Vagina (tissue), 2 donors: ENCODE data around the gene PAX1. TPM values are rescaled to one million over a fixed set of nuclear protein-coding genes. Genes with fewer than 3 reads are reported as not detected.

Experiments used
- DNase-seq, 2 donors: peaks; one replicate each; pipeline ENCODE4 v3.0.0-alpha.2; 2017; ENCODE audit errors: extremely low spot score in 2 of 2
- H3K27ac ChIP-seq: fragments of 200-600 bp; sonication (generic); one replicate; pipeline ENCODE4 v1.5.1; 2019
- H3K27me3 ChIP-seq: fragments of 200-600 bp; sonication (generic); one replicate; pipeline ENCODE4 v1.5.1; 2019
- H3K36me3 ChIP-seq, 2 donors: fragments of 200-600 bp; sonication (generic); one replicate each; pipeline ENCODE4 v1.5.1; 2017 to 2019
- H3K4me1 ChIP-seq: fragments of 200-600 bp; sonication (generic); one replicate; pipeline ENCODE4 v1.5.1; 2019
- H3K4me3 ChIP-seq, 2 donors: fragments of 200-600 bp; sonication (generic); 1 replicate in 1 of 2; 2 replicates in 1 of 2; pipeline ENCODE4 v1.5.1; 2016 to 2019
- H3K9me3 ChIP-seq: fragments of 200-600 bp; sonication (generic); one replicate; pipeline ENCODE4 v1.5.1; 2019
- POLR2A ChIP-seq, 2 donors: fragments of 450-650 bp; IDR thresholded peaks; one replicate each; pipeline ENCODE4 v1.6.1; 2017; ENCODE audit warnings: antibody characterized with exemption in 2 of 2, mild to moderate bottlenecking in 2 of 2, moderate library complexity in 2 of 2
- POLR2AphosphoS5 ChIP-seq, 2 donors: sonication (generic); formaldehyde crosslinking; IDR thresholded peaks; one replicate each; pipeline ENCODE4 v1.9.0; 2017; ENCODE audit warnings: antibody characterized with exemption in 2 of 2, mild to moderate bottlenecking in 2 of 2, low read depth in 1 of 2; ENCODE audit not compliant: insufficient read depth in 1 of 2
- intact Hi-C: fragments of 100-400 bp; cut with DNase I; formaldehyde crosslinking; loops from one replicate; pipeline ENCODE4 v1.15.1; 2023
- total RNA-seq: library from RNA; depleted of rRNA; stranded (reverse); fragments of >200 nt; gene quantifications from one replicate; pipeline ENCODE4 v1.2.3, GENCODE V29; 2016
- TF ChIP-seq, protein P1 (sequence below), 3 experiments: fragments of 450-650 bp in 2 of 3; fragments of 200-600 bp in 1 of 3; sonication (generic) in 1 of 3; IDR thresholded peaks; one replicate each; pipeline ENCODE4 v1.5.1; 2017 to 2019; ENCODE audit warnings: antibody characterized with exemption in 3 of 3, mild to moderate bottlenecking in 2 of 3, moderate library complexity in 2 of 3

The PAX1 gene
- total RNA-seq, 1 donor from 2014 or later, result not detected

DNA sequence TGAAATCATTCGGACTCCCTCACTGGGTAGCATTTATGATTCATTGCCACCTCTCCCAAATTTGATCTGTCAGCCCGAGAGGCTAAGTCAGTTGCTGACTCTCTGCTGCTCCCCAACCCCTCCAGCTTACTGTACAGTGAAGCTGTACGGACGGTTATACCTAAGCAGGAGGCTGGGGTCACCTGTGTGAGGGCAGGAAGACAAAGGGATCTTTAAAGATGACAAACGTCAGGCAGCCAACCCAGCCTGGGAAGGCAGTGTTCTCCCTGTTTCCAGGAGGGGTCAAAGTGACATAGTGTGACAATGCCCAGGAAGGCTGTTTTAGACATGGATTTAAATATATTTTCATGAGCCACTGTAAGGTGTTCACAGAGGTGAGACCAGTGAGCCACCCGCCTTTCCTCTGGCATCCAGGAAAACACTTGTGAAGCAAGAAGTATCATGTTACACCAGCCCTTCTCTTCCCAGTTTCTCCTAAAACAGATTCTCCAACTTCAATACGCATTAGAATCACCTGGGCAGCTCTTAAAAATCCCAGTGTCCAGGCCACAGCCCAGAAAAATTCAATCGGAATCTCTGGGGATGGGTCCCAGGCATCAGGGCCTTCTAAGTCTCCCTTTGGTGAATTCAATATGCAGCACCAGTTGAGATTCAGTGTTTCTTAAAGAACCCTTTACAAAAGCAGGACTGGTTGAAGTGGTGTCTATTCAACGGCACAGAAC is 6.8 kb upstream of the PAX1 start:
- Histone ChIP-seq H3K36me3 (no peaks in the 10 kb centered on the region), H3K4me3 (no peak overlapping the region), H3K27ac (no peak overlapping the region), H3K9me3 (no peaks in the 10 kb centered on the region), H3K4me1 (peaks cover 7% of the 10 kb centered on the region), H3K27me3 (no peaks in the 10 kb centered on the region)
- peak; percentile 55 to 78 for DNase-seq
- intact Hi-C loops, result no loop called here
- TF ChIP-seq, protein P1, sequence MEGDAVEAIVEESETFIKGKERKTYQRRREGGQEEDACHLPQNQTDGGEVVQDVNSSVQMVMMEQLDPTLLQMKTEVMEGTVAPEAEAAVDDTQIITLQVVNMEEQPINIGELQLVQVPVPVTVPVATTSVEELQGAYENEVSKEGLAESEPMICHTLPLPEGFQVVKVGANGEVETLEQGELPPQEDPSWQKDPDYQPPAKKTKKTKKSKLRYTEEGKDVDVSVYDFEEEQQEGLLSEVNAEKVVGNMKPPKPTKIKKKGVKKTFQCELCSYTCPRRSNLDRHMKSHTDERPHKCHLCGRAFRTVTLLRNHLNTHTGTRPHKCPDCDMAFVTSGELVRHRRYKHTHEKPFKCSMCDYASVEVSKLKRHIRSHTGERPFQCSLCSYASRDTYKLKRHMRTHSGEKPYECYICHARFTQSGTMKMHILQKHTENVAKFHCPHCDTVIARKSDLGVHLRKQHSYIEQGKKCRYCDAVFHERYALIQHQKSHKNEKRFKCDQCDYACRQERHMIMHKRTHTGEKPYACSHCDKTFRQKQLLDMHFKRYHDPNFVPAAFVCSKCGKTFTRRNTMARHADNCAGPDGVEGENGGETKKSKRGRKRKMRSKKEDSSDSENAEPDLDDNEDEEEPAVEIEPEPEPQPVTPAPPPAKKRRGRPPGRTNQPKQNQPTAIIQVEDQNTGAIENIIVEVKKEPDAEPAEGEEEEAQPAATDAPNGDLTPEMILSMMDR (IDR thresholded peaks at IDR 0.05), result no peak
- TF ChIP-seq POLR2AphosphoS5 (IDR thresholded peaks at IDR 0.05; ENCODE audit: insufficient read depth in 1 of 2, low read depth in 1 of 2) (no peak), POLR2A (IDR thresholded peaks at IDR 0.05) (no peak)

DNA sequence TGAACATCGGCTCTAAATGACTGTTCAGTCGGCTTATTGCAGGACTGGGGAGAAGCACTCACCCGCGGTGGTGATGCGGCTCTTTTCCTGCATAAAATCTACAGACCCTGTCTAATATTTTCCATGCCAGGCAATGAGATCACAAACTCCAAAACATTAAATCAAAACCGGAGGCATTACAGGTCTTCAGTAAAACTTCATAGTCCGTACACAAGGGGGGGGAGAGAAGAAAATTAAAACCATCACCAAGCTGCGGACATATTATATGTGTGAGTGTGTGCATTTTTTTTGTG is 6.3 kb upstream of the PAX1 start:
- Histone ChIP-seq H3K4me3 (no peak overlapping the region), H3K27me3 (no peaks in the 10 kb centered on the region), H3K9me3 (no peaks in the 10 kb centered on the region), H3K36me3 (no peaks in the 10 kb centered on the region), H3K27ac (no peak overlapping the region), H3K4me1 (peaks cover 7% of the 10 kb centered on the region)
- TF ChIP-seq POLR2AphosphoS5 (IDR thresholded peaks at IDR 0.05; ENCODE audit: insufficient read depth in 1 of 2, low read depth in 1 of 2) (no peak), POLR2A (IDR thresholded peaks at IDR 0.05) (no peak)
- TF ChIP-seq, protein P1 (IDR thresholded peaks at IDR 0.05), result no peak
- DNase-seq, result no peak
- intact Hi-C loops, result no loop called here

DNA sequence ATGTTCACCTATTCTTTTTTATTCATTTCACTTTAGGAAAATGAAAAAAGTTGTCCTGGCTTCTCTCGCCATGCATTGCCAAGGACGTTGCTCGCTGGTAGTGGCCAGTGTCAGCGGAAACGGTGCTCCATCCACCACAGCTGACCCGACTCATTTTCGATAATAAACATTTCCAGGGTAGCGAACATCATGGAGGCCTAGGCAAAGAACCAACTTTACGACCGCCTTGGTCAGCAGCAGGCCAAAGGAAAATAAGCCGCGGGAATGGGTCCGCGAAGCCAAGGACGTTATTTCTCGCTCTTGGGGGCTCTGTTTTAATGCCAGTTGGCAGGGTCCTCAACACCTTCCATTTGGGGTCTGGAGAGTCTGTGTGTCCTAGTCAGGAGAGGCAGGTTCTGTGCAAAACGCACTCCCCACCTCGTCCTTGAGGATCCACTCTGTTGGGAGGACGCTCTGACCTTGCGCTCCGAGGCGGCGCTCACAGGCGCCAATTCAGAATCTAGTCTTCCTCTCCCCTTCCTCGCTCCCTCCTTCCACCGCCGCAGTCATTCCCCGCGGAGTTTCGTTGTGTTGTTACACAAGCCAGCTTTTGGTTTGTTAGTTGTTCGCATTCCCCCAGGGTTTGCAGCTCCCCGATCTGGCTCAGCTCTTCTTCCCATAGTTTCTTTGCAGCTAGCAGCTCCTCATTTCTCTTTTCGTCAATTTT is 4.1 kb upstream of the PAX1 start:
- no peaks in the 10 kb centered on the region for H3K36me3 ChIP-seq
- peaks cover 7% of the 10 kb centered on the region for H3K4me1 ChIP-seq
- intact Hi-C loops, result no loop called here
- no peak overlapping the region for H3K27ac ChIP-seq
- no peak for TF ChIP-seq POLR2AphosphoS5 (IDR thresholded peaks at IDR 0.05; ENCODE audit: insufficient read depth in 1 of 2, low read depth in 1 of 2)
- TF ChIP-seq POLR2A (IDR thresholded peaks at IDR 0.05), result no peak
- TF ChIP-seq, protein P1 (IDR thresholded peaks at IDR 0.05), result no peak
- no peaks in the 10 kb centered on the region for H3K9me3 ChIP-seq
- peaks cover 5% of the 10 kb centered on the region for H3K27me3 ChIP-seq
- DNase-seq, result no peak
- no peak overlapping the region for H3K4me3 ChIP-seq

DNA sequence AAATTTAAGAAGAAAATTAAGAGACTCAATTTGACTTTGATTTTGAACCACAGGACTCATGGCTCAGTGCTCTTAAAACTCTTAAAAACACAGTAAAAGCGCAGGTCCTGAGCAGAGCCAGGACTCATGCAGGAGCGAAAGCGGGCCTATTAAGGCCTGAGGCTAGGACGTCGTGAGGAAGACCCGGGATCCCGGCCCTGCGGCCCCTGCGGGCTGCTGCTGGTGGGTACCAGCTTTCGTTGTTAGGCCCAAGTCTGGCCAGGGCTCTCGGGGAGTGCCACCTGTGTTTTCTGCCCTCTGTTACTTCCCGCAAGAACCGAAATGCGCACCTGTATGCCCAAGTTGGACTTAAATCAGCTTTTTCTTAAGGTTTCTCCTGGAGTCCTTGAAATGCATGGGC is 3.4 kb upstream of the PAX1 start:
- Histone ChIP-seq H3K9me3 (no peaks in the 10 kb centered on the region), H3K4me1 (peaks cover 7% of the 10 kb centered on the region), H3K27ac (no peak overlapping the region), H3K4me3 (no peak overlapping the region), H3K27me3 (peaks cover 6% of the 10 kb centered on the region), H3K36me3 (no peaks in the 10 kb centered on the region)
- TF ChIP-seq POLR2A (IDR thresholded peaks at IDR 0.05), result no peak
- no peak for TF ChIP-seq POLR2AphosphoS5 (IDR thresholded peaks at IDR 0.05; ENCODE audit: insufficient read depth in 1 of 2, low read depth in 1 of 2)
- TF ChIP-seq, protein P1 (IDR thresholded peaks at IDR 0.05), result no peak
- DNase-seq, result no peak
- intact Hi-C loops, result no loop called here
